Cardiac fibroblast (primary cell): ENCODE measurements around the gene GAA.
A peak's percentile ranks its signal among the peaks of the same experiment; 100 is the strongest.

ENCODE experiments used
- DNase-seq, 2 donors: peaks; one replicate each; pipeline versions ENCODE4 v3.0.0 to v3.0.0-alpha.2; 2010; ENCODE audit warnings: low read depth in 2 of 2
- H3K4me3 ChIP-seq, 2 donors: replicated peaks in 1 of 2; 1 replicate in 1 of 2; 2 replicates in 1 of 2; pipeline ENCODE4 v1.5.1; 2011; ENCODE audit warnings: low read depth in 2 of 2, low read length in 2 of 2, mild to moderate bottlenecking in 2 of 2, moderate library complexity in 1 of 2
- CTCF ChIP-seq: IDR thresholded peaks from one replicate; pipeline ENCODE4 v1.5.1; 2011; ENCODE audit warnings: low read depth, mild to moderate bottlenecking, low read length, inconsistent platforms

GAA gene

DNA sequence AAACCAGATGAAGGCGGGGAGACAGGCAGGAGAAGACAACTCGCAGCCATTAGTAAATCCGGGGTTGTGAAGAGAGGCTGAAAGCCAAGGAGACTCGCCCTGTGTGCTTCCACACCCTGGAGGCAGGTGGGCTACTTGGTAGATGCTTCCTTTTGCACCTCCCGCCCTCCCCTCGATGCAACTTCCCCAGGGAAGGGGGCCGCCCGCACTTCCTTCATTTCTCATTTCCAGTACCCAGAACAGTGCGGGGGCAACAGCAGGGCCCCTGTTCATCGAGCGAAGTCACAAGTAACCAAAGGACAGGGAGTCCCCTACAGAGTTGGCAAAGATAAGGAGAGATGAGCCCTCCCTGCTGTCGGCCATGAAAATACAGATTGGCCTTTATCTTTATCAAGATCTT, 40.0 kb upstream of the GAA start:
- no peak for TF ChIP-seq CTCF
- H3K4me3 ChIP-seq: no peak overlapping the region
- no peak for DNase-seq

DNA sequence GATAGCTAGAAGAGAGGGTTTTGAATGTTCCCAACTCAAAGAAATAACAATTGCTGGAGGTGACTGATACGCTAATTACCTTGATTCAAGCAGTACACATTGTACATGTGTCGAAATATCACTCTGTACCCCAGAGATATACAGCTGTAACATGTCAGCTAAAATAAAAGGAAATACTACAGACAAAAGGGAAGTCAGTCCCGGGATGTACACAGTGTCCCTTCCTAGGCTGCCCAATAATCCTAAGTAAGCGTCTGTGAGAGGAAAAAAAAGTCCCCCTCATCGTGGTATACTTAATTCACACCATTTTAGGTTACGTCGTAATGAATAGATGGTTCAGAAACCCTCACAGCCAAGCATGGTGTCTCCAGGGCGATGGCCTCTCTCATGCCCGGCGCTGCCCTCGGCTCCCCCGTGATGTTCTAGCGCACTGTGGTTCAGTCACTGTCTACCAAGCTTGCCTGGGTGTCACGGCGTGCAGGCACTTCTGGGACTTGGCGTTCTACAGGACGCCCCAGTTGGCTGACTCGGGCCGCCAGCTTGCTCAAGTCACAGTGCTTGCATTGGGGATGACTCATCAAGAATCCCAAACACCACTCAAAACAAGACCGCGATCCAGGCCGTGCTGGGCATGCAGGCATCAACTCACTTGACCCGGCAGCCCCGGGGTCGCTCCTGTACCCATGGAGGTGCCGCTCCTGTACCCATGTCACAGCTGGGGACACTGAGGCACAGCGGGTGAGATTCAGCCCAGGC, 37.4 kb upstream of the GAA start:
- DNase-seq: peak; percentile 68 to 81
- H3K4me3 ChIP-seq: no peak overlapping the region
- no peak for TF ChIP-seq CTCF

DNA sequence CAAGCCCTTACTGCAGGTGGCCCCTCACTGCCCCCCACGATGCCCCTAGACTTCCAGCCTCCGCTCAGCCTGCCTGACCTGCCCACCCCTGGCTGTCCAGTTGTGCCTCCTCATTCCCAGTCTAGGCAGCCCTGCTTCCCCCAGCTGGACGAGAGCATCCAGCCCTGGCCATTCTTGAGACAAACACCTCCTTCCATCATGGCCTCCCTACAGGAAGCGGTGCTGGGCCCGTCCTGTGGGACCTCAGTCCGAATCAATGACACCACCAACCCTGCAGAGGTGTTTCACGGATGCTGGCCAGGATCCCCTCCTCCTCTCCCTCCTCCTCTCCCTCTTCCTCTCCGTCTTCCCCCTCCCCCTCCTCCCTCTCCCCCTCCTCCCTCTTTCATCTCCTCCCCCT, 36.7 kb upstream of the GAA start:
- H3K4me3 ChIP-seq: no peak overlapping the region
- TF ChIP-seq CTCF: no peak
- DNase-seq: no peak

GRCh38 chr17:80065478-80066170, 35.8 kb upstream of the GAA start:
- TF ChIP-seq CTCF: no peak
- no peak overlapping the region for H3K4me3 ChIP-seq
- no peak for DNase-seq

GRCh38 chr17:80067393-80067986, 33.9 kb upstream of the GAA start:
- no peak for DNase-seq
- no peak overlapping the region for H3K4me3 ChIP-seq
- no peak for TF ChIP-seq CTCF

DNA sequence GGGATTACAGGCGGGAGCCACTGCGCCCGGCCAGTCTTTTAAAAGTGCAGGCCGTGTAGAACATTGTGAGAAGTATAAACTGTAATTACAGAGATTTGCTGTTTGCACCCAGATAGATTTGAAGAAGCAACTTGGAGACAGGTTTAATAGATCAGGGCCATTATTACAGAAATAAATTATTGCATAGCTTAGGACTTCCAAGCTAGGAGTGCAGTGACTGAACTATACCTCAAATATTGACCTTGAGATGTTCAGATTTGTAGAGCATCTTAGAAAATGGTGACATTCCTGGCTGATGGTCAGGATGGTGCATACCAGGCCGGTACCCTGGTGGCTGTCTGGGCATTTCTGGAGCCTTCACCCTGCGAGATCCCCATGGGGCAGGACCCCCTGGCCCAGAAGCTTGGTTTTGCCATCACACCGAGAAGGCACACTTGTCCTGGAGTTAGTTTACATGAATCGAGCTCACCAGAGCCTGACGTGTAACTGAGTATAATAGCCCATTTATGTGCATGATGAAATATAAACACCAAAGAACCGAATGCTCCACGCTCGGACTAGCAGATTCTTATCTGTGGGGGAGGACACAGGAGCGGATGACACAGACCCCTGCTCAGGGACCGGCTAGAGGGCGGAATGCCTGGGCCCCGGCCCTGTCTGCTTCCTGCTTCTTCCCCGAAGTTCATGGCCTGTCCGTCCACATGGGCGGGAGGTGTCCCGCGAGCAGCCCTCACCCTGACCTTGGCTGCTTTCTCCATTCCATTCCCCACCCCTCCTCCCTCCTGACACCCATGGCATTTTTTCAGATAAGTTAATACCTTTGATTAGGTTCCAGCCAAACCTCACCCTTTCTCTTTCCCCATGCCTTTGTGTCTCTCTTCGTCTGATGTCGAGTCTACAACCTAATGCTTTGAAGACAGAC, 32.8 kb upstream of the GAA start:
- DNase-seq: peak; percentile 39 to 54

More for the DNA sequence above, 32.8 kb upstream of the GAA start:
- TF ChIP-seq CTCF: no peak
- H3K4me3 ChIP-seq: no peak overlapping the region
